ENCODE data around the gene GYPC.

- no peak for TF ChIP-seq POLR2AphosphoS5 (IDR thresholded peaks at IDR 0.05; ENCODE audit: low read depth, low read length)
- TF ChIP-seq POLR2A (IDR thresholded peaks at IDR 0.05; ENCODE audit: low read depth, low read length) = no peak
- TF ChIP-seq PAX5 (IDR thresholded peaks at IDR 0.05; ENCODE audit: insufficient read depth, low read length, severe bottlenecking) = no peak
- no peak for TF ChIP-seq POU2F2 (IDR thresholded peaks at IDR 0.05; ENCODE audit: low read depth, low read length)
- no peak for TF ChIP-seq TAF1 (IDR thresholded peaks at IDR 0.05; ENCODE audit: low read depth, low read length)
Observed at GRCh38 chr2:126700677-126701076, 44.7 kb downstream of the GYPC start.

All from GM12891 (cell line).